NK-92 (cell line): ENCODE measurements around the gene PDE1A.

ENCODE experiments used
- DNase-seq: peaks from one replicate; lab custom pipeline; 2025; ENCODE audit not compliant: unreplicated experiment; lab: John Stamatoyannopoulos, UW

The PDE1A gene

GRCh38 chr2:182220335-182220734 lies 206.5 kb downstream of the PDE1A start:
- DNase-seq = no peak

- DNase-seq = no peak
Measured at GRCh38 chr2:182210669-182211068, 216.2 kb downstream of the PDE1A start.

- DNase-seq = no peak
Measured at GRCh38 chr2:182208421-182208820, 218.4 kb downstream of the PDE1A start.

- DNase-seq = no peak
Measured at GRCh38 chr2:182207049-182207746, 219.6 kb downstream of the PDE1A start.

GRCh38 chr2:182197529-182197928 lies 229.3 kb downstream of the PDE1A start:
- no peak for DNase-seq

- DNase-seq = no peak
Measured at GRCh38 chr2:182193291-182193690, 233.5 kb downstream of the PDE1A start.

GRCh38 chr2:182191061-182191460 lies 235.8 kb downstream of the PDE1A start:
- no peak for DNase-seq

- no peak for DNase-seq
Measured at GRCh38 chr2:182187130-182187529, 239.7 kb downstream of the PDE1A start.

- DNase-seq = no peak
Measured at GRCh38 chr2:182186132-182186735, 240.6 kb downstream of the PDE1A start.

- no peak for DNase-seq
Measured at GRCh38 chr2:182182436-182182835, 244.4 kb downstream of the PDE1A start.

- no peak for DNase-seq
Measured at GRCh38 chr2:182181381-182181780, 245.5 kb downstream of the PDE1A start.

GRCh38 chr2:182179176-182179575 lies 247.7 kb downstream of the PDE1A start:
- no peak for DNase-seq

- DNase-seq = no peak
Measured at GRCh38 chr2:182173944-182174622, 252.8 kb downstream of the PDE1A start.

GRCh38 chr2:182170341-182170740 lies 256.5 kb downstream of the PDE1A start:
- DNase-seq = no peak

GRCh38 chr2:182167882-182168281 lies 259.0 kb downstream of the PDE1A start:
- no peak for DNase-seq

GRCh38 chr2:182166841-182167240 lies 260.0 kb downstream of the PDE1A start:
- no peak for DNase-seq

GRCh38 chr2:182166406-182166805 lies 260.4 kb downstream of the PDE1A start:
- DNase-seq = no peak

GRCh38 chr2:182165202-182165601 lies 261.6 kb downstream of the PDE1A start:
- DNase-seq = no peak

- no peak for DNase-seq
Measured at GRCh38 chr2:182164686-182165085, 262.1 kb downstream of the PDE1A start.

GRCh38 chr2:182163878-182164277 lies 263.0 kb downstream of the PDE1A start:
- DNase-seq = no peak

- DNase-seq = no peak
Measured at GRCh38 chr2:182148344-182148743, 278.5 kb downstream of the PDE1A start.

- DNase-seq = no peak
Measured at GRCh38 chr2:182144776-182145165, 282.1 kb downstream of the PDE1A start.
